GM12875 (cell line): ENCODE data around the gene SMAD4.

Experiments
- H3K4me3 ChIP-seq: one replicate; pipeline ENCODE4 v1.5.1; 2011; ENCODE audit warnings: low read depth, low read length, control low read depth
- CTCF ChIP-seq: IDR thresholded peaks from 2 replicates; pipeline ENCODE4 v1.5.1; 2011; ENCODE audit warnings: low read depth, mild to moderate bottlenecking, control low read depth, inconsistent platforms, low read length, moderate library complexity, borderline replicate concordance; ENCODE audit not compliant: insufficient read depth

Gene SMAD4

GRCh38 chr18:51029694-51030536 is at the start of gene SMAD4:
Gene SMAD4 (plus strand): TSS chr18:51030213. CDS start chr18:51047047, 16,834 bp downstream.
- TF ChIP-seq CTCF = no peak
- peak within 1 kb of the TSS; percentile 83 for H3K4me3 ChIP-seq

GRCh38 chr18:50981381-50981780 is 48.6 kb upstream of the SMAD4 start:
- TF ChIP-seq CTCF = no peak

GRCh38 chr18:50982086-50982801 is 47.8 kb upstream of the SMAD4 start:
- no peak for TF ChIP-seq CTCF

More at GRCh38 chr18:50981381-50981780, 48.6 kb upstream of the SMAD4 start:
- H3K4me3 ChIP-seq = no peak overlapping the region

GRCh38 chr18:50982802-50983179 is 47.2 kb upstream of the SMAD4 start:
- TF ChIP-seq CTCF = no peak
- no peak overlapping the region for H3K4me3 ChIP-seq

More at GRCh38 chr18:50982086-50982801, 47.8 kb upstream of the SMAD4 start:
- H3K4me3 ChIP-seq = no peak overlapping the region

- no peak for TF ChIP-seq CTCF
- no peak overlapping the region for H3K4me3 ChIP-seq
Observed at GRCh38 chr18:50986360-50987087, 43.5 kb upstream of the SMAD4 start.

- no peak overlapping the region for H3K4me3 ChIP-seq
- TF ChIP-seq CTCF = no peak
Observed at GRCh38 chr18:50987261-50987660, 42.8 kb upstream of the SMAD4 start.
